KBM-7 (cell line): ENCODE measurements around the gene FAM50B.

Experiments used
- DNase-seq: peaks from one replicate; pipeline ENCODE4 v3.0.0-alpha.2; 2015
- in situ Hi-C: fragments of 300-500 bp; cut with MboI; formaldehyde crosslinking; loops from 2 replicates; pipeline ENCODE4 v1.14.3; 2020; ENCODE audit warnings: low sequenced_read_pairs, low pct_unique_long_range_greater_than_20kb, mixed read lengths

FAM50B gene

DNA sequence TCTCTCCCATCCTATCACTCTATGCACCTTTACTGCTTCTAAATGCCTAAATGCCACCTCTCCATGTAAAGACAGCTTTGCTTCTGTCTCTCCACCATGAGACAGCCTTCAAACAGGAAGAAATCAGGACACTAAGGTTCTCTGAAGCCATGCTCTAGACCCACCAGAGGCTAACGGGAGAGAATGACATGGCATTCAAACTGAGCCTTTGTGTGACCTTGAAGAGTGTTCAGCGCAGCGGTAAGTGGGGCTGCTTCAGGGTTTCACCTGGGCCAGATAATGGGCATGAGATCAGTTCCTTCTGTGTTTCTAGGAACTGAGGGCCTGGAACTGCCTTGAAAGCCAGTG, 20.1 kb downstream of the FAM50B start:
- in situ Hi-C loops: no loop called here

DNA sequence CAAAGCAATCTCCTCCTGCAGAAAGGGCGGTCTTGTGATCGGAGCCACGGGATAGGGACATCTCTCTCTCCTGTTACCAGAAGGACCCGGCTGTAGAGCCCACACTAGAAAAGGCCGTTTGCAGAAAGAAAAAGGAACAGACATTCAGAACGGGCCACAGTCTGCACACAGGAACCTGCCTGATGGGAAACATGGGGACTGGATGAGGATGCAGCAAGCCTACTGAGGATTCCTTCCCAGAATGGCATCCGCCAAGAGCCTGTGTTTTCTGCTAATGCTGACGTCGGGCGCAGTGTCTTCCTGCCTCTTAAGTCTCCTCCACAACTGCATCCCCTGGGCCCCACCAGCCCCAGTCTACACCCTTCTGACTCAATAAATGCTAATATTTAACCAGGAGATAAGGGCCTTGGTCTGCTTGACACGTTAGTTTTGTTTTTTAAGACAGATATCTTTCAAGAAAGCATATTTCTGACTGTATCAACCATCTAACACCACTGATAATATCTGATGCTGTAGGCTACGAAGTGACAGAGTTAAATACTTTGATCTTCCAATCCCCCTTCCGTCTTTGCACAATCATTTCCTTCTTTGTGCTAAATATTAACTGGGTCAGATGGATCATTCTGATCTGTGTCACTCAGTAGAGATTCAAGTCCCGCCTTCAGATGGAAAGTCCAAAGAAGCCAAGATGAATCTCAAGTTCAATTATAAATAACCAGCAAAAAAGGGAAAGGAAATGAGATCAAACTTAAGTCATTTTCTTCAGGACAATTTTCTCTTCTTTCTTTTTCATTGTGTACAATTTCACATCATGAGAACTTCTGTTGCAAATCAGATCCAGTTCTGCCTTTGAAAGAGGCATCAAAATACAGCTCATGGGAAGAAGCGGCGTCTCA, 20.7 kb downstream of the FAM50B start:
- in situ Hi-C loops: no loop called here
- no peak for DNase-seq

More for the DNA sequence above, 20.1 kb downstream of the FAM50B start:
- DNase-seq: no peak

DNA sequence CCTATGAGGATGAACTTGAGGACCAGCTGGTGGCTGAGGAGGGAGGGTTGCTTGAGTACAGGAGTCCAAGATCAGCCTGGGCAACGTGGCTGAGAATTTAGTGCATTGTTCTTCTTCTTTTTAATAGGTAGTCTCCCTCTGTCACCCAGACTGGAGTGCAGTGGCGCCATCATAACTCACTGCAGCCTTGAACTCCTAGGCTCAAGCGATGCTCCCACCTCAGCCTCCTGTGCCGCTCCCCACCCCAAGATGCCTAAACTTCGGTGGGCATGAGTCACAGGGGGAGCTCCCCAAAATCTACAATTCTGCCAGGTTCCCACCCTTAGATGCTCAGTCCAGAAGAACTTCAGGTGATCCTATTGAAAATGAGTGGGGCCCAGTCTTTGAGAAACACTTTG, 21.4 kb downstream of the FAM50B start:
- in situ Hi-C loops: no loop called here

DNA sequence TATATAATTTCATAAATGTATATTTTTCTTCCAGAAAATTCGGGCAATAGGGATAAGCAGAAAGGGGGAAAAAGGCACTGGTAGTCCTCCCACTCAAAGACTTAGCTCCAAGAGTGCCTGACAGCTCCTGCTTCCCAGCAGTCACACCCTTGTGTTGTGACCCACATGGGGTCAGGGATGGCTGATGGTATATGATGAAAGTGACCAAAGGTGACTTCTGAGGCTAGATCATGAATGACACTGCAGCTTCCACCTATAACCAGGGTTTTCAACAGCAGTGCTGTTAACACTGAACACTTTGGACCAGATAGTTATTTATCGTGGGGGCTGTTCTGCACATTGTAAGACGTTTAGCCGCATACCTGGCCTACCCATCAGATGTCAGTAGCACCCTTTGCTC, 22.3 kb downstream of the FAM50B start:
- DNase-seq: no peak

More for the DNA sequence above, 21.4 kb downstream of the FAM50B start:
- DNase-seq: no peak

DNA sequence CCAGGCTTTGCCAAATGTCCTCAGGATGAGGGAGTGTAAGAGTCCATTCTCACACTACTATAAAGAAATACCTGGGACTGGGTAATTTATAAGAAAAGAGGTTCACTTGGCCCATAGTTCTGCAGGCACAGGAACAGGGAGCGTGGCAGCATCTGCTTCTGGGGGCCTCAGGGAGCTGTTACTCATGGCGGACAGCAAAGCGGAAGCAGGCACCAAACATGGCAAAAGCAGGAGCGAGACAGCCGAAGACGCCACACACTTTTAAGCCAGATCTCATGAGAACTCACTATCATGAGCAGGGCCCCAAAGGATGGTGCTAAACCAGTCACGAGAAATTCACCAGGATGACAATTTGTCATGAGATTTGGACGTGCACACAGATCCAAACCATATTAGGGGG, 22.8 kb downstream of the FAM50B start:
- in situ Hi-C loops: no loop called here
- no peak for DNase-seq

More for the DNA sequence above, 22.3 kb downstream of the FAM50B start:
- in situ Hi-C loops: no loop called here

DNA sequence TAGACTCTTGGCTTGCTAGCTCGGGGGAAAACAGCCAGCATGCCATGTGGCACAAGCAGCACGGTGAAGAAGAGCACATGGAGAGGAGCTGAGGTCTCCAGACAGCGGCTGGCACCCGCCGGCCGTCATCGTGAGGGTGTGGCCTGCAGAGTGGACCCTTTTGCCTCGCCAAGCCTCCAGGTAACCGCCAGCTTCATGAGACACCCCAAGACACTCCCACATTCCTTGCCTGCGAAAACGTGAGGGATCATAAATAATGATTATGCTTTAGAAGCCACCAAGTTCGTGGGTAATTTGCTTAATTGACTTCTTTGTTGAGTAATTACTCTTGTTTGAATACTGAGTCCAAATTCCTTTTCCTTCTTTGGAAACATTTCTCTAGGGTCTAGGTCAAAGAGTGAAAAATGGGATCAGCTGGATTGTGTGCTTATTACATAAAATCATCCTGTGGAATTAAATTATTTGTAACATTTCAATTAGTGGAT, 23.2 kb downstream of the FAM50B start:
- in situ Hi-C loops: no loop called here
- no peak for DNase-seq

DNA sequence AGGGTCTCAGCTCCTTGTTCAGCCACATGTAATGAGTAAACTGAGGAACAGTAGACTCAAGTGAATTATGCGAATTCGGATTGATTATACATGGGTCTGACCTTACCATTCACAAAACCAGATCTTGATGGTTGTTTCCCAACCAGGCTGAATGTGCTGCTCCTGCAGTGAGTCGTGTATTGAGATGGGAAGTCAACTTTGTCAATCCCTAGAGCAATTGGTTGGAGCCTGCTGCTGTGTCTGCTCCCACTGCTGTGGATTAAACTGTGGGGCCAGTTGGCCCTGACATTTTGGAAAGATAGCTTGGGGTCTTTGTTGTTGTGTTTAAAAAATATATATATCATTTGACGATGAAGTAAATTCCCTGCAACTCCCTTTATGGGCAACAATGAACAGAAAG, 23.9 kb downstream of the FAM50B start:
- no peak for DNase-seq
- in situ Hi-C loops: no loop called here

DNA sequence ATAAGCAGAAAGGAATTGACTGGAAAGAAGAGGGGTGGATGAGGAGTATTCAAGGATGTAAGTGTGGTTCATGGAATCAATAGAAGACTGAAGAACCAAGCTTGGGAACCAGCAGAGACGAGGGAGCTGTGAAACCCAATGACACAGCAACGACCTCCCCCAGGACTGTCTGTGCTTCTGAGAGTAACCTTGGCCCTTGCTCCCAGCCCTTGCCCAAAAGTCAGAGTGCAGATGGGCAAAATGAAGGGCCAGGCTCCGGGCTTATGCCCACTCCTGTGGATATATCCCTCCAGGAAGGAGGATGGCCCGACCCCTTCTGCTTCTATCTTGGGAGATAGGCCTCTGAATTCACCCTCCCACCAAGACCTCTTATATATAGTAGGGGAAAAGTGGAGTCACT, 24.9 kb downstream of the FAM50B start:
- in situ Hi-C loops: no loop called here

DNA sequence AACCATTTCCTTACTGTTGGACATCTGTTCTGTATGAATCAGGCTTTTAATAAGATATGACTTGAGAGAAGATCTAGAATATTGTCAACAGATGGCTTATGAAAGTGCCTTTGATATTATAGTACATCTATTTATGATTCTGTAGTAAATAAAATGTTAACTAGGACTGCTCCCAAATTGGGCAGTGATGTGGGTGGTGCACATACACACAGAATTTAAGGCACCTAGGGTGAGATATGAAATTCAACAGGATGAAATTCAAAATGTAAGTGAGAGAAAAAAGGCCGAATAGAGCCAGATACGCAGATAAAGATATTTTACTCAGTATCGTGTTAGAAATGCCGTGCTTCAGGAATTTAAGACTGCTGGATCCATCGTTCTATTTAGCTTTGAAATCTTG, 26.3 kb downstream of the FAM50B start:
- in situ Hi-C loops: no loop called here
- no peak for DNase-seq

More for the DNA sequence above, 24.9 kb downstream of the FAM50B start:
- no peak for DNase-seq

DNA sequence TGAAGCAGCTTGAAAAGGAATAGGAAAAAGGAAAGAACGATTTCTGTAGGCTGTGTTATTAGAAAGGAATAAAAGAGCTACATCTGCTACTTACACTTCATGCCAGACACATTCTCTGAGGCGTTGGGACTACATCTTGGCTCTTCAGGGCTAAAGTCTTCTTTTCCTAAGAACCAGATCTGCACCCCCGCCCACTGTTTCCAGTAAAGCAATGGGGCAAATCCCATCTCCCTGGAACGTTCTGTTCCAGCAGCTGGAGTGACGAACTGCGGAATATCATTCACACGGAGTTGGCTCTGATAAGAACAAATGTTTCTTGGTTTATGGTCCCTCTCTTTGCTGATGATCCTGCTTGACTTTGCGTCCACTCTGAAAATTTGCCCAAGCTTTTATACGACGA, 26.9 kb downstream of the FAM50B start:
- DNase-seq: no peak
- in situ Hi-C loops: no loop called here

DNA sequence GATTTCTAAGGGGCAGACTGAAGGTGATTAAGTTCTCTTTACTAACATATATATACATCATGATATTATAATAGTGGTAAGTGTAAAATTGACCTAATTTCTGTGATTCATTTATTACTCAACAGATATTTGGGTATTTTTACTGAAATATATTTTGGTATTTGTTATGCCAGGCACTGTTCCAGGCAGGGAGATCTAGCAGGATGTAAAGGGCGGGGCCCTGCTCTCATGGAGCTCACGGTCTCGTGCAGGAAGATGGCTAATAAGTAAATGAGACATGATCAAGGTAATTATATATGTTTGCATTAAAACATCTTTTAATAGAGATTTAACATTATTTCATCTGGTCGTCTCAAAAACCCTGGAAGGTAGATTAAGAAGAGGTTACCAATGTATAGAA, 27.7 kb downstream of the FAM50B start:
- DNase-seq: no peak
- in situ Hi-C loops: no loop called here

DNA sequence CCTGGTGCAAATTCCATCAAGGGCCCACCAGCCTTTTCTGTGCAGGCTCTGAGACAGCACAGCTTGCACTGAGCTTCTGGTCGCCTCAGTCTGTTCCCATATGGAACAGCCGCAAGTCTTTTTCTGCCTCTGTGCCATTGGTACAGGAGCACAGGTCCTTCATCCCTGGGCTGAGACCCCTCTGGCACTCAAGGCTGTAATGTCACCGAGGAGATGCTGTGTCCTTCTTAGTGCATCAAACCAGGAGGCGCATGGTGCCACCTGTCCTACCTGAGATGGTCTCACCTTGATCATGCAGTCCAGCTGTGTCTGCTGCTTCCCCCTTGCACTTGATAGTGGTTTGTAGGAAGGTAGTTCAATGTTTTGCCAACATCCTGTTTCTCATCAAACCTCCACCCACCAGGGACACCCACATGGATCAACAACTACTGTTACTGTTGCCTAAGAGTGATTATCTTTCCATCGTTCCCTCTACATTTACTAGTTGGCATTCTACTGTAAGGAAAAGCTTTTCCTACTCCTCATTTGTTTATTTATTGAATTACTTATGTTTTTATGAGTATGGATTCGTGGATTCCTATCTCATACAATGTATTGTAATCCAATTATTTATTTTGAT, 29.0 kb downstream of the FAM50B start:
- in situ Hi-C loops: no loop called here
- no peak for DNase-seq

DNA sequence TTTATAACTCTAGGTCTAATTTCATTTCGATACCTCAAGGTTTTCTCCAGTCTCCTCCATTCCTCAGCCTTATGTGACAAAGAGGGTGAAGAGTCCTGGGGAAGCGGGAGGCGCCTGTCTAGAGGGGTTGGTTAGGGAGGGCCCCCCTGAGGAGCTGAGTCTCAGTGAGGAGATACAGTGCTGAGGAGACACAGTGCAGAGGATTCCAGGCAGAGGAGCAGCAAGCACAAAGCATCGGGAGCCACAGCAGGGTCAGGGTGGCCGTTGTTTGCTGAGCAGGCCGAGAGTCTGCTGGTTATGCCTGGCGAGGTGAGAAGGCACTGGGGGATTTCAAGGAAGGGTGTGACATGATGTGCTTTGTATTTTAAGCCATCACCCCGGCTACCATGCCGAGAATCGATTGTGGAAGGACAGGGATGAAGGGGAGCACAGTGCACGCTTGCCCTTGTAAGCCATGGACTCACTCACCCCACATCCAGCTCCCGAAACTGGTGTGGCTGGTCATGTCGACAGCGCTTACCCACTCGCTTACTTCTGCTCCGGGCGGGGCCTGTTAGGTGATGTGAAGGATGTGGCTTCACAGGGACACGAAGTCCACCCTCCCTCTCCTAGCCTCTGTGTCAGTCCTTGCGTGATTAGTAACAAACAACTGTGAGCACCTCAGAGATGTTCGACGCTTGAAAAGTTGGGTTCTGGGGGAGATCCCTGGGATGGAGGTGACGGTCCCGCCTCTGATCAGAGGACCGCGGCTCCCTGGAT, 30.2 kb downstream of the FAM50B start:
- in situ Hi-C loops: no loop called here

DNA sequence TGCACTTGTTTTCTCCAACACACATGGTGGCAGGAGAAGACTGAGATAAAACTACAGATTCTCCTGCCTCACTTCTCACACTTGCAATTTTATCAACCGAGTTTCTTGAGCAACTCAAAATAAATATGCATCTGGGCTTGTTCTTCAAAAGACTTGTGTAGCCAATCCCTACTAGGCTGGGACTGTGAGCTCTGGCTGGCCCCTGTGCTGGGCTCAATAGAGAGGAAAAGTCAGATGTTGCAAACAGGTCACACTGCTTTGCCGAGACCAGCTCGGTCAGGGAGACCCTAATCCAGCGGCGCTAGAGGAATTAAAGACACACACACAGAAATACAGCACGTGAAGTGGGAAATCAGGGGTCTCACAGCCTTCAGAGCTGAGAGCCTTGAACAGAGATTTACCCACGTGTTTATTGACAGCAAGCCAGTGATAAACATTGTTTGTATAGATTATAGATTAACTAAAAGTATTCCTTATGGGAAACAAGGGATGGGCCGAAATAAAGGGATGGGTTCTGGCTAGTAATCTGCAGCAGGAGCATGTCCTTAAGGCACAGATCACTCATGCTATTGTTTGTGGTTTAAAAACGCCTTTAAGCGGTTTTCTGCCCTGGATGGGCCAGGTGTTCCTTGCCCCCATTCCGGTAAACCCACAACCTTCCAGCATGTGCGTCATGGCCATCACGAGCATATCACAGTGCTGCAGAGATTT, 32.7 kb downstream of the FAM50B start:
- DNase-seq: no peak
- in situ Hi-C loops: no loop called here

More for the DNA sequence above, 30.2 kb downstream of the FAM50B start:
- no peak for DNase-seq

DNA sequence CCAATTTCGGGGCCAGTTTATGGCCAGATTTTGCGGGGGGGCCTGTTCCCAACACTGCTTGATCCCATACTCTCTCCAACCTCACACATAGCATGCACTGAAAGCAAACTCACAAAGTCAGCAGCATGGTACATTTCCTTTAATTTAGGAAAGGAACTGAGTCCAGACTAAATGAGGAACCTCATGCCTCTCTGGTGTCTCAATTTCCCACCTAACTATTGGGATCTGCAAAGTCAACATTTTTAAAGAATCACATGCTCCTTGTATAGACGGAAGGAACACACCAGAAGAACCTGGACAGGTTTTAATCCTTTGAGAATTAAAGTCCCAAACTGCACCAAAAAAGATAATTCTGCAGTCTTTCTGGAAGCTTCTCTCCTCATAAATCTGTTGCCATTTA, 33.3 kb downstream of the FAM50B start:
- no peak for DNase-seq
- in situ Hi-C loops: no loop called here

DNA sequence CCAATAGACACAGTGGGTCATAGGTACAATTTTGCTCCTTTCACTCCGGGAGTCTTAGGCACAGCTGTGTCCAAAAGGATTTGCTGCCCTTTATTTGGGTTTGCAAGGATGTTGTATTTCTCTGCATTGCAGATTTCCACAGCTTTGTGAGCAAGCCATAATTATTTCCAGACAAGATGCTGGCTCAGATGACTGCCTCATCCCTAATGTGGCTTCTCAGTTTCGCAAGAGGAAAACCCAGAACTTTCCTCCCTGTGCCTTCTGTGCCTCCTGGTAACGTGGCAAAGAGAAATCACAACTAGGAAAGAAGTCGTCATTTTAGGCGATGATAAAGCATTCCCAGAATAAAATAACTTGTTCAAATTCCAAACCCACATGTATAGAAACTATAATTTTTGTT, 33.7 kb downstream of the FAM50B start:
- no peak for DNase-seq
- in situ Hi-C loops: no loop called here

DNA sequence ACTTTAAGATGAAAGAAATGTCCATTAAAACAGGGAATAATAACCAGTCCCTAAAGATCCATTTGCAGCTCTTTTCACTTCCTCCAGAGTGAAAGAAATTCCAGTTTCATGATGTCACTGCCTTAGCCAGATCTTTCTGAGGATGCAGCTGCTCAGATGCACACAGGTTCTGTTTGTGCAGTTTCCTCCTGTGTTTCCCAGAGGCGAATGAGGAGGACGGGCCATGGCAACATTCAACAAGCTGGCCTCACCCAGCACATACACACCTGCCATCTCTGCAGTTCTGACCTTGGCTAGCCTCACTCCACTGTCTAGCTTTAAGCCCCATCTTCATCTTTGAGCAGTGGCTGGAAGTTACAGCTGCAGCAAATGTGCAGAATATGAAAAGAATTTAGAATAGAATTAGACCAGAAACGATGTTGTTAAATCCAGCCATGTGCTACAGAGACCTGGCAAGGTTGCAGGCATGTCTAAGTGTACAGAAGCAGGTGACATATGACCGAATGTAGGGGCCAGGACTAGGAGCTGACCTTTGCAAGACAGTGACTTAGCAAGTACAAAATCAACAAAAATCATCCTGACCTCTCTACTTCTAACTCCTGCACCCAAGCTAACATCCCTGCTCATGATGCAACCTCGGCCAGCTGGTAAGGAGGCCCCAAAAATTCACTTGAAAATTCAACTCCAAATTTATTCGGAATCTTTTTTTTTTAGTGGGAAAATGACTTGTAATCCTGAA, 35.0 kb downstream of the FAM50B start:
- in situ Hi-C loops: no loop called here
- DNase-seq: no peak

DNA sequence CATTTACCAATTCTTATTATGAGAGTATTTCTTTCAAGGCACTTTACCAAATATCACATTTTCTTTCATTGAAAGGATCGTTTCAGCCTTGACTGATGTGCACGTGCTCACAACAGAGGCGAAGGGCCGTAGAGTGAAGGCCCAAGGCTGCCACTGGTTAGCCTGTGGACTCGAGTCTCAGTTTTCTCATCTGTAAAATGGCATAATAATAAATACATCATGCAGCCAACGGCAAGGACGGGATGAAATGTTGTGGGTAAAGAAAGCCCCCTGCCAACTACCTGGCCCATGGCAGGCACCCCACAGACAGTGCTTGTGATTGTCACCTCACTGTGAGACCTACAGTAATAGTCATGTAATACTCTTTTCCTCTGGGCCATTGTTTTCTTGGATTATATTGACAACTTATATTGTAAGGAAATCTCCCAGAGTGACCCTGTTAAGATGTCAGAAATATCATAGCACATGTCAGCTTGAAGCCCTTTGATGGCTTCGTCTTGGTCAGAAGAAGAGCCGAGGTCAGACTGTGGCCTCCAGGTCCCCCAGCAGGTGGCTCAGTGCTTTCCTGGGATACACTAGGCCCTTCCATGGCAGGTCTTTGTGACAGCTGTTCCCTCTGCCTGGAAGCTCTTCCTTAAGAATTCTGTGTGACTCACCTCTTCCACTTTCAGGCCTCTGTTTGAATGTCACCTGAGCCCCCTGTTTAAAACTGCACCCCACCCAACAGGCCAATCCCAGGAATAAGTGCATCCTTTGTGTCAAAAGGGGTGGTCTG, 36.3 kb downstream of the FAM50B start:
- DNase-seq: no peak
- in situ Hi-C loops: no loop called here
